KBM-7 (cell line): ENCODE measurements around the gene ZNF213.

Source experiments
- DNase-seq: peaks from one replicate; pipeline ENCODE4 v3.0.0-alpha.2; 2015
- in situ Hi-C: fragments of 300-500 bp; cut with MboI; formaldehyde crosslinking; loops from 2 replicates; pipeline ENCODE4 v1.14.3; 2020; ENCODE audit warnings: low sequenced_read_pairs, low pct_unique_long_range_greater_than_20kb, mixed read lengths

Gene ZNF213

GRCh38 chr16:3144321-3144983 lies 9.6 kb downstream of the ZNF213 start:
- DNase-seq = no peak
- in situ Hi-C loops = no loop called here

- DNase-seq = no peak
- in situ Hi-C loops = no loop called here
Observed at GRCh38 chr16:3145151-3145550, 10.3 kb downstream of the ZNF213 start.

GRCh38 chr16:3145660-3146059 lies 10.8 kb downstream of the ZNF213 start:
- DNase-seq = no peak
- in situ Hi-C loops = no loop called here

DNA sequence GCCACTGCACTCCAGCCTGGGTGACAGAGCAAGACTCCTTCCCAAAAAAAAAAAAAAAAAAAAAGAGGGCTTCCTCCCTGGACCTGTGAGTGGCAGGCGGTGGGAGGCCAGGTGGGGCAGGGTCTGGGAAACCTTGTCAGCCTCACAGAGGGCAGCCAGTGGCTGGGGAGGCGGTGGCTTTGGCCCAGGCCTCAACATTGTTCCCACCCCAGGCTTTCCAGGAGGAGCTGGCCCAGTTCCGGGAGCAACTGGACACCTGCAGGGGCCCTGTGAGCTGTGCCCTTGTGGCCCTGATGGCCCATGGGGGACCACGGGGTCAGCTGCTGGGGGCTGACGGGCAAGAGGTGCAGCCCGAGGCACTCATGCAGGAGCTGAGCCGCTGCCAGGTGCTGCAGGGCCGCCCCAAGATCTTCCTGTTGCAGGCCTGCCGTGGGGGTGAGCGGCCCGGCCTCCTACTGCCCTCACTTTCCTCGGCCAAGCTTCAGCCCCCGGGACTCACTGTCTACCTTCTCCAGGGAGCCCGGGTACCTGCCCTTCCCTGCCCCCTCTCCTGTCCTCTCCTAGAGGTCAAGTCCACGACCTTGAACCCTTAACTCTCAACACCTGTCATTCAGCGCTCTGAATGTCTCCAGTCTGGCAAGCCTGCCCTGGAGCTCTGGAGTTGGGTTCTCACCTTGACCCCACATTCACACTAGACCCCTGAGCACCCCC lies 12.4 kb downstream of the ZNF213 start:
- in situ Hi-C loops = no loop called here
- DNase-seq = no peak

DNA sequence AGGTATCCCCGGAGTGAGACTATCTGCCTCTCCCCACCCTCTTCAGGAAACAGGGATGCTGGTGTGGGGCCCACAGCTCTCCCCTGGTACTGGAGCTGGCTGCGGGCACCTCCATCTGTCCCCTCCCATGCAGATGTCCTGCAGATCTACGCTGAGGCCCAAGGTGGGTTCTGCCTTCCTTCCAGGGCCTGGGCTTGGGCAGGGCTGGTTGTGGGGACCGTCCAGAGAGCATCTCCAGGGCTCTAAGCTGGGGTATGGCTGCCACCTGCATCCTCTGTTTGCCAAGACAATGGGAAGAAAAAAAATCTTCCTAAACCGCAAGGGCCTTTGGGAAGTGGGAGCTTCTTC lies 12.9 kb downstream of the ZNF213 start:
- in situ Hi-C loops = no loop called here
- no peak for DNase-seq

DNA sequence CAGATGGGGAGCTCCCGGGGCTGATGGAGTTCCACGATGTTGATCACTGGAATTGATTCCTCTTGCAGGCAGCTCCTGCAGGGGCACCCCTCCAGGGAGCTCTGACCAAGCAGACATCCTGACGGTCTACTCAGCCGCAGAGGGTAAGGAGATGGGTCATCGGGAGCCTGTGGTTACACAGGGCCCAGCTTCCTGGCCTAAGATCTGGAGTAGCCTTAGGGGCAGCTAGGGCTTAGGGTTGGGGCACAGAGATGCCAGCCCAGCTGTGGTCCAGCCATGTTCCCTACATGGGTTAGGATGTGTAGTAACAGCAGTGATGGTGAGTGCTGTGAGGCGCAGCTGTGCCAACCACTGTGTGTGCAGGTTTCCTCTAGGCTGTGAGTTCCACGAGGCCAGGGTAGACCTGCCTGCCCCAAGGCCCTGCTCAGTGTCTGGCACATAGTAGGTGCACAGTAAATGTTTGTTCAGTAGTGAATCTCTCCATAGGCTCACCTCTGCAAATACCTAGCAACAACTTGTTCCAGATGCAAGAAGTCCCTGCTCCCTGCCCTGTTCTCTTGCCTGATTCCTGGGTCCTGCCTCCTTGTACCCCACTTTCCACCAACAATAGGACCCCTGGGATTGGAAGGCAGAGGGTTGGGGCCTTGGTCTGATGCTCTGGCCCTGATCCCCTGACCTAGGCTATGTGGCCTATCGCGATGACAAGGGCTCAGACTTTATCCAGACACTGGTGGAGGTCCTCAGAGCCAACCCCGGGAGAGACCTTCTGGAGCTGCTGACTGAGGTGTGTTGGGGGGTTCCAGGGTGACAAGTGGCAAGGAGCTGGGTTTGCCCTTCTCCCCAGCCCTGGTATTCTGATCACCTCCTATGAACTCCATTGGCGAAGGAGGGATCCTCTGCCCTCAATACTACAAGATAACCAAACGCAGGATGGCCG lies 13.7 kb downstream of the ZNF213 start:
- in situ Hi-C loops = no loop called here
- no peak for DNase-seq

- DNase-seq = no peak
- in situ Hi-C loops = no loop called here
Observed at GRCh38 chr16:3149193-3149530, 14.3 kb downstream of the ZNF213 start.

DNA sequence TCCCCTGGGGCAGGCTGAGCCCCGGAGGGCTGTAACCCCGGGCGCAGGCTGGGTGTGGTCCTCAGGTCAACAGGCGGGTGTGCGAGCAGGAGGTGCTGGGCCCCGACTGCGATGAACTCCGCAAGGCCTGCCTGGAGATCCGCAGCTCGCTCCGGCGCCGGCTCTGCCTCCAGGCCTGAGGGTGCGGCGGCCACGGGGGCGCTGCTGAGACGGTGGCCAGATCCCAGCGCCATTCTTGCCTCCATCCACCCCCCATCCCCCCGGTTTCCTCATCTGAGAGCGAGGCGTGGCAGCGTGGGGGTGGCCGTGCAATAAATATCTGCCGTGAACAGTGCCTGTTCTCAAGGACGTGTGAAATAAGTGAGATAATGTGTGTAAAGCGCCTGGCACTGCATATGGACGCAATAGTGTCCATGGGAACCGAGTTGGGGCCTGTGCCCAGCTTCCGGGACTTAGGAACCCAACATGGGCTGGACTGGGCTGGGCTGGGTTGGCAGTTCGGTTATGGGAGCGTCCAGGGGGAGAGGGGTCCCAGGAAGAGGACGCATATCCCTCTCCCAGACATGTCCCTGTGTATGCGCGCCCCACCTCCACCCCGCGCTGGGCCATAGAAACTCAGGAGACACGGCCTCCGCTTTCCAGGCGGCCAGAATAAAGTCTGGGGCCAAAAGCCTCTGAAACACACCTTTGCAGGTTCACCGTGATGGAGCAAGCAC lies 15.0 kb downstream of the ZNF213 start:
- in situ Hi-C loops = no loop called here
- DNase-seq = peak; percentile 85

GRCh38 chr16:3150346-3151218 lies 15.8 kb downstream of the ZNF213 start:
- in situ Hi-C loops = no loop called here
- peak; percentile 98 for DNase-seq

- no peak for DNase-seq
- in situ Hi-C loops = no loop called here
Observed at GRCh38 chr16:3152027-3152276, 17.1 kb downstream of the ZNF213 start.

DNA sequence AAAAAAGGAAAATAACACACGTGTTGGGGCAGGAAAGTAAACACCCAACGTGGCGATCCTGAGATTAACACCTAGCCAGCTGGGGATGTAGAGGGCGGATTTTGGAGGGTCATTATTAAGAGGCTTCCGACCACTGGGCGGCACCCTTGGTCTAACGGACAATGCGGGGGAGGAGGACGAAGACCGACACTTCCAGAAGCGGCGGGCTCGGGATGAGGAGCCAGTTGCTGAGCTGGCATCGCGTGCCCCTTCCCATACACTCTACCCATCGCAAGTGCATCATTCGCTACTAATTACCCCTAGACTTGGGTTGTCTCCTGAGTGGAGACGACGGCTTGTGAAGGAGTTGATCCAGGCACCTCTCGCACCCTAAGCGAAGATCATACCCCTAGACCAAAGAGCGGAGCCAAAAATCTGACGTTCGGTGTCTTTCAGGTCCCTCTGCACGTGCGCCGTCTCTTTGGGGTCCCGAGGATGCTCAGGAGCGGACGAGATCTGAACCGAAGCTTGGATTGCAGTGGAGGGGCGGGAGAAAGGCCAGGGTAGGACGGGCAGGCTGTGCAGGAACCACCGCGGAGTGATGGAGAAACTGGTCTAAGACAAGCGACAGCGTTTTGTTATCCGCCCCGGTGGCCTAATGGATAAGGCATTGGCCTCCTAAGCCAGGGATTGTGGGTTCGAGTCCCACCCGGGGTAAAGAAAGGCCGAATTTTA lies 17.6 kb downstream of the ZNF213 start:
- in situ Hi-C loops = no loop called here
- peak; percentile 96 for DNase-seq

GRCh38 chr16:3152991-3153368 lies 18.2 kb downstream of the ZNF213 start:
- no peak for DNase-seq
- in situ Hi-C loops = no loop called here

GRCh38 chr16:3155181-3155580 lies 20.4 kb downstream of the ZNF213 start:
- in situ Hi-C loops = no loop called here
- no peak for DNase-seq

DNA sequence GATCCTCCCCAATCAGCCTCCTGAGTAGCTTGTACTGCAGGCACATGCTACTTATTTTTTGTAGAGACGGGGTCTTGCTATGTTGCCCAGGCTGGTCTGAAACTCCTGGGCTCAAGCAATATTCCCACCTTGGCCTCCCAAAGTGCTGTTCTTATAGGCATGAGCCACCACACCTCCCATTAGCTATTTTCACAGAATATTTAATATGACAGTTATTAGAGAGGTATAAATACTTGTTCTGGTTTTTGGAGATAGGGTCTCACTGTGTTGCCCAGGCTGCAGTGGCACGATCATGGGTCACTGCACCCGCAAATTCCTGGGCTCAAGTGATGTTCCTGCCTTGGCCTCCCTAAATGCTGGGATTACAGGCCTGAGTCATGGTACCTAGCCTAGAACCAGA lies 21.1 kb downstream of the ZNF213 start:
- DNase-seq = no peak
- in situ Hi-C loops = no loop called here

GRCh38 chr16:3157229-3158025 lies 22.6 kb downstream of the ZNF213 start:
- in situ Hi-C loops = no loop called here
- DNase-seq = peak; percentile 94

GRCh38 chr16:3158026-3158509 lies 23.2 kb downstream of the ZNF213 start:
- in situ Hi-C loops = no loop called here
- DNase-seq = no peak

DNA sequence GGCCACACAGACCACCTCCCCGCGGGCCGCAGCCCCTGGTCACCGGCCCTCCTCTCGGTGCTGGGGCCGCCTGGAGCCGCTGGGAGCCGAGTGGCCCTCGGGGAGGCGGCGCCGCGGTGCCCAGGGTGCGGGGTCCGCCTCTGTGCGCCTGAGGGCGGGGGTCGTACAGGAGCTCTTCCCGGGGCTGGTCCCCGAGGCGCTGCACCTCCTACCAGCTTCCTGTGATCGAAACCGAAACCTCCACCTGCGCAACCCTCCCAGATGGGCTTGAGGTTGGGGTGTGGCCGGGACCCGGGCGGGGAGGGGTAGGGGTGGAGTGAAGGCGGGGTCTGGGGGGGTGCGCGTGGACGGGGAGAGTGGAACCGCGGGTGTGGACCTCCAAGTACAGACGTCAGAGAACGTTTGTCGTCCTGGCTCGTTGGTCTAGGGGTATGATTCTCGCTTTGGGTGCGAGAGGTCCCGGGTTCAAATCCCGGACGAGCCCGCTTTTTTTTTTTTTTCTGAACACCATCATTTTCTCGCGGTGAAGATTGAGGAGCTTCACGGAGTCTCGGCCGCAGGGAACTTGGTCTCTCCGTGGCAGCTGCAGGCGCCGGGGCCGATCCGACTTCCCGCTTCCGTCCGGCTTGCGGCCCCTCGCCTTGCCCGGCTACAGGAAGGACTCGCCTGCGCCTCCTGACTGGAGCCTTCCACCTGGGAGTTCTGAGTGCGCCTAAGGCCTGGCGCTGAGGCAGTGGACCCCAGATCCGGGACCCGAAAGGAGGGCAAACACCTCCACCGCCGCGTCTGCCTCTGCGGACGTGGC lies 23.9 kb downstream of the ZNF213 start:
- DNase-seq = peak; percentile 97
- in situ Hi-C loops = no loop called here
